ENCODE measurements around the gene AHDC1. TPM values are rescaled to one million over a fixed set of nuclear protein-coding genes. Genes with fewer than 3 reads are reported as not detected.
"Not testable (repeated sequence)": the region's sequence is repeated elsewhere in the genome, so short reads cannot be mapped to it uniquely, and the experiment has no call there.

AHDC1 gene
- total and polyA plus RNA-seq, 8 donors, result 5.8 to 95.0 (median 19.7) TPM

- no peak for DNase-seq
- TF ChIP-seq, protein P1, sequence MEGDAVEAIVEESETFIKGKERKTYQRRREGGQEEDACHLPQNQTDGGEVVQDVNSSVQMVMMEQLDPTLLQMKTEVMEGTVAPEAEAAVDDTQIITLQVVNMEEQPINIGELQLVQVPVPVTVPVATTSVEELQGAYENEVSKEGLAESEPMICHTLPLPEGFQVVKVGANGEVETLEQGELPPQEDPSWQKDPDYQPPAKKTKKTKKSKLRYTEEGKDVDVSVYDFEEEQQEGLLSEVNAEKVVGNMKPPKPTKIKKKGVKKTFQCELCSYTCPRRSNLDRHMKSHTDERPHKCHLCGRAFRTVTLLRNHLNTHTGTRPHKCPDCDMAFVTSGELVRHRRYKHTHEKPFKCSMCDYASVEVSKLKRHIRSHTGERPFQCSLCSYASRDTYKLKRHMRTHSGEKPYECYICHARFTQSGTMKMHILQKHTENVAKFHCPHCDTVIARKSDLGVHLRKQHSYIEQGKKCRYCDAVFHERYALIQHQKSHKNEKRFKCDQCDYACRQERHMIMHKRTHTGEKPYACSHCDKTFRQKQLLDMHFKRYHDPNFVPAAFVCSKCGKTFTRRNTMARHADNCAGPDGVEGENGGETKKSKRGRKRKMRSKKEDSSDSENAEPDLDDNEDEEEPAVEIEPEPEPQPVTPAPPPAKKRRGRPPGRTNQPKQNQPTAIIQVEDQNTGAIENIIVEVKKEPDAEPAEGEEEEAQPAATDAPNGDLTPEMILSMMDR (IDR thresholded peaks at IDR 0.05), result no peak
- no peak for TF ChIP-seq POLR2AphosphoS5 (IDR thresholded peaks at IDR 0.05)
- no peak for TF ChIP-seq EP300 (IDR thresholded peaks at IDR 0.05)
- no peak for TF ChIP-seq POLR2A (IDR thresholded peaks at IDR 0.05)
- no peaks in the 10 kb centered on the region for H3K9me3 ChIP-seq
- H3K4me3 ChIP-seq, result no peak overlapping the region
- WGBS, 5 donors, result 73 to 91% (median 89%) methylated on average over 6 of the region's 6 CpGs
- peaks cover 14 to 41% (median 15%) of the 10 kb centered on the region in 4 donors for H3K36me3 ChIP-seq
- intact Hi-C loops (cut with DNase I; ENCODE audit: low total_unique reads), result no loop called here
- H3K4me1 ChIP-seq, result peaks cover 34 to 88% (median 60%) of the 10 kb centered on the region in 4 donors
- H3K27ac ChIP-seq, result peak overlapping the region; percentile 35 to 86 (median 70)
- H3K27me3 ChIP-seq, result no peaks in the 10 kb centered on the region
Observed at GRCh38 chr1:27543284-27543683, 60.7 kb downstream of the AHDC1 start.

DNA sequence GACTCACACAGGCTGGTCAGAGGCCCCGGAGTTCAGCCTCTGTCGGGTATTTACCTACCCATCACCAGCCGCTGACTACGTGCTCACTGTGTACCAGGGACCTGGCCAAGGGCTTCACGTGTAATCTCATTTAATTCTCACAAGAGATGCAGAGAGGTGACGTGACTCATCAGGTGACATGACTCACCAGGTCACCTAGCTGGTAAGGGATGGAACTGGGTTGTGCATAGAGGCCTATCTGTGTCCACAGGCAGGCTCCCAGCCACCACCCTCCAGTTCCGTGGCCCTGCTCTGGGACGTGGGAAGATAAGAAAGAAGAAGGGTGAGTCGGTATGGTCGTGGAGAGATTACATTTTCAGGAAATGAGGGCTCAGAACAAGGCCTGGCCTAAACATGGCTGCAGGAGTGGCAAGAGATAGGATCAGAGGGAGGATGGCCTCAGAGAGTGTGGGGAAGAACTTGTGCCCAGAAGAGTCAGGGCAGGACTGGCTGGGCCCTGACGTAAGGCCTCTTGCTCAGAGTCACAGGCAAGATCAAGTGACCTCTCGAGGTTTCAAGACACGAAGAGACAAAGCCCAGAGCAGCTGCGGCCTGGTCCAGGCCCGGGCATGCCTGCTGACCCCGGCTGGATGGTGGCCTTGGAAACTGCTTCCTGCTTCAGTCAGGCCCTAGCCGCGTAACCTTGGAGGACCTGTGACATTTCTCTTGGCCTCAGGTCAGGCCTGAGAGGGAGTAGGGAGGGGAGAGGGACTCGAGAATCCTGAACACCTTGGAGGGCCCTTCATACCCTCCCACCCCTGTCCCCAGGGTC lies 61.3 kb downstream of the AHDC1 start:
- Histone ChIP-seq H3K27ac (peak overlapping the region; percentile 35 to 86 (median 70)), H3K9me3 (no peaks in the 10 kb centered on the region), H3K27me3 (no peaks in the 10 kb centered on the region), H3K36me3 (peaks cover 8 to 35% (median 9%) of the 10 kb centered on the region in 4 donors), H3K4me1 (peaks cover 36 to 94% (median 65%) of the 10 kb centered on the region in 4 donors), H3K4me3 (no peak overlapping the region)
- intact Hi-C loops (cut with DNase I; ENCODE audit: low total_unique reads), result no loop called here
- DNase-seq, result peak; percentile 75 to 90
- 47 to 55% (median 53%) methylated on average over 14 to 19 of the region's 19 CpGs for WGBS, 5 donors
- peak in 2 of 3 donors; percentile 11 to 75 for TF ChIP-seq POLR2AphosphoS5 (IDR thresholded peaks at IDR 0.05)
- TF ChIP-seq POLR2A (IDR thresholded peaks at IDR 0.05), result no peak
- TF ChIP-seq, protein P1 (IDR thresholded peaks at IDR 0.05), result no peak
- TF ChIP-seq EP300 (IDR thresholded peaks at IDR 0.05), result no peak

DNA sequence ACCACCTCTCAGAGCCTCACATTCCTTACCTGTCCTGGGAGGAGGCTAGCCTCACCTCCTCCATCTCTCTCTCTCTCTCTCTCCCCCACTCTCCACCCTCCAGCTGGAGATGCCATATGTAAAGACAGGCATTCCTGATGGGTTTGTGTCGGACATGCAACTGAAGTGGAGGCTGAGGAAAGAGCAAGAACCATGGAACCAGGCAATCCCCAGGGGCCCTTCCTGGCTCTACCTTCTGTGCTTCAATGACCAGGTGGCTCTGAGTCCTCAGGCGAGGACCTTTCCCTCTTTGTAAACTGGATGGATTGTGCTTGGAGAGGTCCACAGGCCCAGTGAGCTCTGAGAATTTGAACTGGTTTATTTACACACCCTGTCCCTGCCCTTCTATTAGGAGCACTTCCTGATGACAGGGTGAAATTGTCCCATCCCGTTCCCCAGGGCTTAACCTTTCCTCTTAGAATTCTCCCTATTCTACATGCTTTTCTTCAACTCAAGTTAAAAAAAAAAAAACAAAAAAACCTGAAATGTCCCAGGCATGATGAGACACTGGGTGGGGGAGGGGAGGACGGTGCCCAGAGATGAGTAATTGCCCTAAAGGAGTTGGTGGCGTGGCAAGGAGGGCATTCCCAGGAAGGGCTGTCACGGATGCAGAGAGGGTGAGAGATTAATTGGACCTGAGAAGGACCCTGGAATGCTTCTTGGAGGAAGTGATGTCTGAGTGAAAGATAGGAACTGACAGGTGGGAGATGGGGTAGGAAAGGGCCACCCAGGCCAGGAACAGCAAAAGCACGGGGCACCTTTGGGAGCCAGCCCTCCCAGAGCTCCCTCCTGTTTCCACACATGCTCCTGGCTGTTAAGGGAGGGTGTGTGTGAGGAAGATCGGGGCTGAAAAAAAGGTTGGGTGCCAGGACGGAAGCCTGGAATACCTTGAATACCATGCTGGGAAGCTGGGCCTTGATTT lies 63.8 kb downstream of the AHDC1 start:
- DNase-seq, result no peak
- peaks cover 40 to 93% (median 72%) of the 10 kb centered on the region in 4 donors for H3K4me1 ChIP-seq
- peak in 1 of 3 donors; percentile 13 for TF ChIP-seq POLR2AphosphoS5 (IDR thresholded peaks at IDR 0.05)
- TF ChIP-seq, protein P1 (IDR thresholded peaks at IDR 0.05), result no peak
- peak overlapping the region in 4 of 5 donors; percentile 41 to 86 (median 71) for H3K27ac ChIP-seq
- H3K36me3 ChIP-seq, result peaks cover 0 to 20% (median 4%) of the 10 kb centered on the region in 4 donors
- 65 to 78% (median 75%) methylated on average over 9 of the region's 9 CpGs for WGBS, 5 donors
- intact Hi-C loops (cut with DNase I; ENCODE audit: low total_unique reads), result no loop called here
- no peak overlapping the region for H3K4me3 ChIP-seq
- H3K9me3 ChIP-seq, result no peaks in the 10 kb centered on the region
- no peaks in the 10 kb centered on the region for H3K27me3 ChIP-seq

GRCh38 chr1:27538793-27539192 lies 65.2 kb downstream of the AHDC1 start:
- Histone ChIP-seq H3K27ac (peak overlapping the region in 4 of 5 donors; percentile 15 to 86 (median 71)), H3K4me3 (no peak overlapping the region), H3K36me3 (peaks cover 9 to 25% (median 14%) of the 10 kb centered on the region in 4 donors), H3K4me1 (peaks cover 36 to 83% (median 63%) of the 10 kb centered on the region in 4 donors), H3K27me3 (no peaks in the 10 kb centered on the region), H3K9me3 (no peaks in the 10 kb centered on the region)
- WGBS, 5 donors, result 70 to 79% (median 74%) methylated on average over 3 of the region's 3 CpGs
- intact Hi-C loops (cut with DNase I; ENCODE audit: low total_unique reads), result no loop called here
- no peak for DNase-seq
- TF ChIP-seq POLR2AphosphoS5 (IDR thresholded peaks at IDR 0.05) (peak in 1 of 3 donors; percentile 10), EP300 (IDR thresholded peaks at IDR 0.05) (no peak)
- TF ChIP-seq, protein P1 (IDR thresholded peaks at IDR 0.05), result no peak

GRCh38 chr1:27538305-27538676 lies 65.7 kb downstream of the AHDC1 start:
- 95 to 97% (median 96%) methylated on average over 4 of the region's 4 CpGs for WGBS, 5 donors
- Histone ChIP-seq H3K4me1 (peaks cover 36 to 78% (median 60%) of the 10 kb centered on the region in 4 donors), H3K36me3 (peaks cover 14 to 30% (median 20%) of the 10 kb centered on the region in 4 donors), H3K27ac (peak overlapping the region in 4 of 5 donors; percentile 15 to 86 (median 71))
- H3K27me3 ChIP-seq; H3K4me3 ChIP-seq; intact Hi-C loops (cut with DNase I; ENCODE audit: low total_unique reads); H3K9me3 ChIP-seq; DNase-seq: not testable (repeated sequence)

Measured in stomach (tissue), 9 donors.